GM23338 (cell line): Measurements from ENCODE around the gene FAM171A1. TPM values are rescaled to one million over a fixed set of nuclear protein-coding genes. Genes with fewer than 3 reads are reported as not detected.
A peak's percentile ranks its signal among the peaks of the same experiment; 100 is the strongest.

Experiments
- ATAC-seq: fragments of 200-7000 bp; cut with Tn5 transposase; 3 replicates; pipeline ENCODE4 v1.9.1; 2020
- DNase-seq: peaks from one replicate; pipeline ENCODE4 v3.0.0-alpha.2; 2015; ENCODE audit warnings: low spot score
- H2AFZ ChIP-seq: fragments of 200-600 bp; sonication (generic); 2 replicates; pipeline ENCODE4 v1.8.0; 2016; ENCODE audit warnings: antibody characterized with exemption, mild to moderate bottlenecking, moderate library complexity
- H3F3A ChIP-seq: fragments of 200-600 bp; sonication (generic); replicated peaks from 2 replicates; pipeline ENCODE4 v1.8.0; 2017; ENCODE audit warnings: antibody characterized with exemption, mixed run types, low read depth
- H3K27ac ChIP-seq: fragments of 200-600 bp; sonication (generic); 2 replicates; pipeline ENCODE4 v1.6.1; 2016; ENCODE audit warnings: low read depth
- H3K27me3 ChIP-seq: fragments of 200-600 bp; sonication (generic); 2 replicates; pipeline ENCODE4 v1.8.0; 2016; ENCODE audit warnings: mild to moderate bottlenecking, mixed run types, moderate library complexity; ENCODE audit not compliant: insufficient read depth
- H3K36me3 ChIP-seq: fragments of 200-600 bp; sonication (generic); 2 replicates; pipeline ENCODE4 v1.8.0; 2016; ENCODE audit warnings: mild to moderate bottlenecking; ENCODE audit not compliant: insufficient read depth
- H3K4me1 ChIP-seq: fragments of 200-600 bp; sonication (generic); 2 replicates; pipeline ENCODE4 v1.8.0; 2016; ENCODE audit warnings: mild to moderate bottlenecking, moderate library complexity; ENCODE audit not compliant: insufficient read depth
- H3K4me2 ChIP-seq: fragments of 200-600 bp; sonication (generic); 2 replicates; pipeline ENCODE4 v1.7.1; 2017; ENCODE audit warnings: mixed run types
- H3K4me3 ChIP-seq: fragments of 200-600 bp; sonication (generic); 2 replicates; pipeline ENCODE4 v1.6.1; 2016; ENCODE audit warnings: mixed run types
- H3K79me2 ChIP-seq: fragments of 200-600 bp; sonication (generic); replicated peaks from 2 replicates; pipeline ENCODE4 v1.8.0; 2017; ENCODE audit warnings: mild to moderate bottlenecking; ENCODE audit not compliant: insufficient read depth
- H3K9me2 ChIP-seq: fragments of 200-600 bp; sonication (generic); 2 replicates; pipeline ENCODE4 v1.8.0; 2017; ENCODE audit not compliant: insufficient read depth
- H4K20me1 ChIP-seq: fragments of 200-600 bp; sonication (generic); replicated peaks from 2 replicates; pipeline ENCODE4 v1.8.0; 2017; ENCODE audit warnings: mild to moderate bottlenecking; ENCODE audit not compliant: insufficient read depth
- H3K27ac Mint-ChIP-seq: 2 replicates; pipeline ENCODE4 v1.8.0; 2020; ENCODE audit warnings: inconsistent platforms, mild to moderate bottlenecking, moderate library complexity, mixed read lengths
- H3K27me3 Mint-ChIP-seq: 3 replicates; pipeline ENCODE4 v1.8.0; 2022; ENCODE audit warnings: low read depth, mild to moderate bottlenecking, moderate library complexity, mixed read lengths, inconsistent platforms; ENCODE audit not compliant: insufficient read depth, poor library complexity
- H3K36me3 Mint-ChIP-seq: 3 replicates; pipeline ENCODE4 v1.8.0; 2021; ENCODE audit warnings: low read depth, mild to moderate bottlenecking, inconsistent platforms, moderate library complexity, mixed read lengths
- H3K4me1 Mint-ChIP-seq: 3 replicates; pipeline ENCODE4 v1.8.0; 2020; ENCODE audit warnings: mild to moderate bottlenecking, inconsistent platforms, mixed read lengths
- H3K4me3 Mint-ChIP-seq: 3 replicates; pipeline ENCODE4 v1.8.0; 2021; ENCODE audit warnings: moderate library complexity, mild to moderate bottlenecking, inconsistent platforms, mixed read lengths
- H3K9me3 Mint-ChIP-seq: 3 replicates; pipeline ENCODE4 v1.8.0; 2020; ENCODE audit warnings: moderate library complexity, mild to moderate bottlenecking, inconsistent platforms, mixed read lengths
- CREB1 ChIP-seq: fragments of 250-450 bp; sonication (Bioruptor Pico); IDR thresholded peaks from 2 replicates; pipeline ENCODE4 v1.5.0; 2020; ENCODE audit warnings: low read depth, mild to moderate bottlenecking, moderate library complexity
- CTCF ChIP-seq, 2 experiments: fragments of 200-600 bp in 1 of 2; sonication (generic) in 1 of 2; conservative IDR thresholded peaks; 2 replicates each; pipeline versions ENCODE4 v1.5.1 to v1.6.1; 2016 to 2017; ENCODE audit warnings: antibody characterized with exemption in 2 of 2, low read depth in 2 of 2, mild to moderate bottlenecking in 2 of 2, moderate library complexity in 1 of 2
- ETS1 ChIP-seq: IDR thresholded peaks from 2 replicates; pipeline ENCODE4 v1.6.1; 2016; ENCODE audit warnings: antibody characterized with exemption
- EZH2 ChIP-seq: fragments of 200-600 bp; sonication (generic); IDR thresholded peaks from one replicate; pipeline ENCODE4 v1.8.0; 2017; ENCODE audit warnings: antibody characterized with exemption, mild to moderate bottlenecking, low read depth; ENCODE audit not compliant: unreplicated experiment
- EZH2phosphoT487 ChIP-seq: fragments of 200-600 bp; sonication (generic); IDR thresholded peaks from one replicate; pipeline ENCODE4 v1.8.1; 2018; ENCODE audit warnings: antibody characterized with exemption; ENCODE audit not compliant: unreplicated experiment
- JUNB ChIP-seq: IDR thresholded peaks from one replicate; pipeline ENCODE4 v1.6.1; 2016; ENCODE audit warnings: antibody characterized with exemption; ENCODE audit not compliant: unreplicated experiment
- NANOG ChIP-seq: IDR thresholded peaks from 2 replicates; pipeline ENCODE4 v1.6.1; 2016; ENCODE audit warnings: antibody characterized with exemption, borderline replicate concordance
- POLR2AphosphoS5 ChIP-seq: IDR thresholded peaks from 2 replicates; pipeline ENCODE4 v1.6.1; 2016; ENCODE audit warnings: antibody characterized with exemption, low read depth
- REST ChIP-seq: IDR thresholded peaks from one replicate; pipeline ENCODE4 v1.6.1; 2018; ENCODE audit warnings: antibody characterized with exemption; ENCODE audit not compliant: unreplicated experiment
- ZNF114 ChIP-seq: fragments of 250-450 bp; sonication (Bioruptor Pico); IDR thresholded peaks from 2 replicates; pipeline ENCODE4 v1.5.0; 2020; ENCODE audit warnings: mild to moderate bottlenecking, moderate library complexity
- ZNF331 ChIP-seq: fragments of 250-450 bp; sonication (Bioruptor Pico); IDR thresholded peaks from 2 replicates; pipeline ENCODE4 v1.5.0; 2020; ENCODE audit warnings: low read depth, mild to moderate bottlenecking, moderate library complexity
- polyA plus RNA-seq: library from polyadenylated mRNA; unstranded; fragments of >200 nt; fragmentation: Nextera tagmentation; extraction: Ambion mirVana; gene quantifications from 2 replicates; pipeline ENCODE4 v1.2.1, GENCODE V29; 2016
- total RNA-seq: library from RNA; depleted of rRNA; stranded (reverse); fragments of >200 nt; shearing (Covaris generic); gene quantifications from 2 replicates; pipeline ENCODE4 v1.2.3, GENCODE V29; 2014

Gene FAM171A1
- total and polyA plus RNA-seq, 2 experiments from 2014 or later, result 11.3 to 32.2 TPM

- no peak overlapping the region; the same call in 1 of the 2 replicates for H3K27ac Mint-ChIP-seq
- no peak for DNase-seq
- no peaks in the 10 kb centered on the region for H3F3A ChIP-seq
- H2AFZ ChIP-seq, result no peak overlapping the region
- H3K4me3 ChIP-seq, result no peak overlapping the region
- no peaks in the 10 kb centered on the region; the same call in 1 of the 2 replicates for H4K20me1 ChIP-seq
- H3K4me3 Mint-ChIP-seq, result no peak overlapping the region
- peak; percentile 28; the same call in 2 of the 3 replicates for ATAC-seq
- H3K36me3 ChIP-seq, result no peaks in the 10 kb centered on the region
- H3K27me3 ChIP-seq, result no peaks in the 10 kb centered on the region
- no peaks in the 10 kb centered on the region for H3K36me3 Mint-ChIP-seq
- no peaks in the 10 kb centered on the region for H3K9me2 ChIP-seq
- TF ChIP-seq ETS1 (no peak), EZH2phosphoT487 (no peak), ZNF114 (CRISPR knock-in tag) (no peak), CTCF (conservative IDR thresholded peaks at IDR 0.05; ENCODE audit: low read depth in 2 of 2) (no peak), CREB1 (CRISPR knock-in tag) (no peak), POLR2AphosphoS5 (no peak), ZNF331 (CRISPR knock-in tag) (no peak), EZH2 (no peak), NANOG (no peak)
- H3K9me3 Mint-ChIP-seq, result no peaks in the 10 kb centered on the region
- H3K79me2 ChIP-seq, result peaks cover 6% of the 10 kb centered on the region
- peaks cover 4% of the 10 kb centered on the region for H3K27me3 Mint-ChIP-seq
- H3K27ac ChIP-seq, result no peak overlapping the region
- peaks cover 32% of the 10 kb centered on the region for H3K4me1 Mint-ChIP-seq
- H3K4me2 ChIP-seq, result no peak overlapping the region
- peaks cover 13% of the 10 kb centered on the region; the same call in 1 of the 2 replicates for H3K4me1 ChIP-seq
Observed at GRCh38 chr10:15310776-15311568, 60.1 kb downstream of the FAM171A1 start.

GRCh38 chr10:15309221-15309620 lies 61.9 kb downstream of the FAM171A1 start:
- H3K4me3 ChIP-seq, result no peak overlapping the region
- H3K4me2 ChIP-seq, result no peak overlapping the region
- no peaks in the 10 kb centered on the region for H3K9me2 ChIP-seq
- H3K4me1 Mint-ChIP-seq, result peaks cover 19% of the 10 kb centered on the region
- no peak overlapping the region for H3K4me3 Mint-ChIP-seq
- H3K27me3 ChIP-seq, result no peaks in the 10 kb centered on the region
- peaks cover 6% of the 10 kb centered on the region for H3K27me3 Mint-ChIP-seq
- ATAC-seq, result no peak
- 0 out of 2 replicates have a peak, but pooled peaks cover 5% of the 10 kb centered on the region for H3K4me1 ChIP-seq
- no peak overlapping the region for H3K27ac Mint-ChIP-seq
- H3F3A ChIP-seq, result no peaks in the 10 kb centered on the region
- peaks cover 6% of the 10 kb centered on the region for H3K79me2 ChIP-seq
- no peaks in the 10 kb centered on the region for H3K36me3 ChIP-seq
- H3K36me3 Mint-ChIP-seq, result no peaks in the 10 kb centered on the region
- H3K27ac ChIP-seq, result no peak overlapping the region; the same call in 1 of the 2 replicates
- H4K20me1 ChIP-seq, result no peaks in the 10 kb centered on the region; the same call in 1 of the 2 replicates
- H2AFZ ChIP-seq, result no peak overlapping the region
- DNase-seq, result no peak
- no peaks in the 10 kb centered on the region for H3K9me3 Mint-ChIP-seq
- TF ChIP-seq NANOG (no peak), CREB1 (CRISPR knock-in tag) (no peak), EZH2phosphoT487 (no peak), JUNB (no peak), REST (no peak), ZNF331 (CRISPR knock-in tag) (no peak), CTCF (conservative IDR thresholded peaks at IDR 0.05; ENCODE audit: low read depth in 2 of 2) (no peak), ETS1 (no peak)
